BLaER1 (cell line): ENCODE data around the gene ADAM23.
"Not testable (repeated sequence)": the region's sequence is repeated elsewhere in the genome, so short reads cannot be mapped to it uniquely, and the experiment has no call there.

Experiments
- H3K27ac ChIP-seq: shearing (Covaris generic); formaldehyde crosslinking; 2 replicates; pipeline ENCODE4 v1.8.1; 2022
- H3K27me3 ChIP-seq: shearing (Covaris generic); formaldehyde crosslinking; 2 replicates; pipeline ENCODE4 v1.8.1; 2022
- H3K36me3 ChIP-seq: shearing (Covaris generic); formaldehyde crosslinking; 2 replicates; pipeline ENCODE4 v1.8.1; 2022
- H3K4me1 ChIP-seq: shearing (Covaris generic); formaldehyde crosslinking; 2 replicates; pipeline ENCODE4 v1.8.1; 2022
- H3K4me2 ChIP-seq: shearing (Covaris generic); formaldehyde crosslinking; 2 replicates; pipeline ENCODE4 v1.8.1; 2022
- H3K4me3 ChIP-seq: shearing (Covaris generic); formaldehyde crosslinking; 2 replicates; pipeline ENCODE4 v1.8.1; 2022
- H3K9ac ChIP-seq: shearing (Covaris generic); formaldehyde crosslinking; 2 replicates; pipeline ENCODE4 v1.8.1; 2022
- H3K9me3 ChIP-seq: shearing (Covaris generic); formaldehyde crosslinking; 2 replicates; pipeline ENCODE4 v1.8.1; 2022
- H4K20me1 ChIP-seq: shearing (Covaris generic); formaldehyde crosslinking; 2 replicates; pipeline ENCODE4 v1.8.1; 2022
- Cebpa-rat ChIP-seq: shearing (Covaris generic); IDR thresholded peaks from 2 replicates; pipeline ENCODE4 v1.8.1; 2022

Gene ADAM23, protein sequence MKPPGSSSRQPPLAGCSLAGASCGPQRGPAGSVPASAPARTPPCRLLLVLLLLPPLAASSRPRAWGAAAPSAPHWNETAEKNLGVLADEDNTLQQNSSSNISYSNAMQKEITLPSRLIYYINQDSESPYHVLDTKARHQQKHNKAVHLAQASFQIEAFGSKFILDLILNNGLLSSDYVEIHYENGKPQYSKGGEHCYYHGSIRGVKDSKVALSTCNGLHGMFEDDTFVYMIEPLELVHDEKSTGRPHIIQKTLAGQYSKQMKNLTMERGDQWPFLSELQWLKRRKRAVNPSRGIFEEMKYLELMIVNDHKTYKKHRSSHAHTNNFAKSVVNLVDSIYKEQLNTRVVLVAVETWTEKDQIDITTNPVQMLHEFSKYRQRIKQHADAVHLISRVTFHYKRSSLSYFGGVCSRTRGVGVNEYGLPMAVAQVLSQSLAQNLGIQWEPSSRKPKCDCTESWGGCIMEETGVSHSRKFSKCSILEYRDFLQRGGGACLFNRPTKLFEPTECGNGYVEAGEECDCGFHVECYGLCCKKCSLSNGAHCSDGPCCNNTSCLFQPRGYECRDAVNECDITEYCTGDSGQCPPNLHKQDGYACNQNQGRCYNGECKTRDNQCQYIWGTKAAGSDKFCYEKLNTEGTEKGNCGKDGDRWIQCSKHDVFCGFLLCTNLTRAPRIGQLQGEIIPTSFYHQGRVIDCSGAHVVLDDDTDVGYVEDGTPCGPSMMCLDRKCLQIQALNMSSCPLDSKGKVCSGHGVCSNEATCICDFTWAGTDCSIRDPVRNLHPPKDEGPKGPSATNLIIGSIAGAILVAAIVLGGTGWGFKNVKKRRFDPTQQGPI

DNA sequence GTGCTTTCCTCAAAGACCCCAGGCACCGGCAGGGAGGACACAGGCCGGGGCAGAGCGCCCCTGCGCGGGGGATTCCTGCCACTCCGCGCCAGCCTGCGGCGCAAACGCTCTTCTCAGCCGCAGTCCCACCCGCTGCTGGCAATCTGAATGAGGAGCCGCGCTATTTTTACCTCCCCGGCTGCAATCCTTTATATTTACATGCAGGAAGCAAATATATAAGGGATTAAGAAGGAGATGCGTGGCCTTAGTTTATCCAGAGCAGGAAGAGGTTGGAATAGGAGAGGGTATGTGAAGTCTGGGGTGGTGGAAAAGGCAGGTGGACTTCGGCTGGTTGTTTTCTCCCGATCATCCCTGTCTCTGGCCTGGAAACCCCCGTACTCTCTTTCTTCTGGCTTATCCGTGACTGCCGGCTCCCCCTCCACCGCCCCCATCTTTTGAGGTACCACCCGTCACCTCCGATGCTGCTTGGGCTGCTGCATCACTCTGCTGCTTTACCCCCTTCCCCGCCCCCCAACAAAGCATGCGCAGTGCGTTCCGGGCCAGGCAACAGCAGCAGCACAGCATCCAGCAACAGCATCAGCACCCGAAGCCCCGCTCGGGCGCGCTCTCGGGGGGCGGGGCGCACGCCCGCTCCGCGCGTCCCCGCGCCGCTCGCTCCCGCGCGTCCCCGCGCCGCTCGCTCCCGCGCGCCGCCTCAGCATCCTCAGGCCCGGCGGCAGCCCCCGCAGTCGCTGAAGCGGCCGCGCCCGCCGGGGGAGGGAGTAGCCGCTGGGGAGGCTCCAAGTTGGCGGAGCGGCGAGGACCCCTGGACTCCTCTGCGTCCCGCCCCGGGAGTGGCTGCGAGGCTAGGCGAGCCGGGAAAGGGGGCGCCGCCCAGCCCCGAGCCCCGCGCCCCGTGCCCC lies at the start of gene ADAM23:
Gene ADAM23 (plus strand): TSS at position 700 of the 902 bp plus-strand sequence. CDS start 335 bp downstream, outside the sequence.
- Histone ChIP-seq H3K36me3 (no peaks in the 10 kb centered on the region), H3K9me3 (no peaks in the 10 kb centered on the region), H3K27ac (0 out of 2 replicates have a peak within 1 kb of the TSS, but pooled peaks have one; percentile 14), H3K4me3 (peak within 1 kb of the TSS; percentile 77), H3K9ac (peak within 1 kb of the TSS; percentile 73), H3K27me3 (peaks cover 44% of the 10 kb centered on the region), H3K4me2 (peak within 1 kb of the TSS; percentile 96), H4K20me1 (no peaks in the 10 kb centered on the region), H3K4me1 (peaks cover 15% of the 10 kb centered on the region)
- no peak for TF ChIP-seq Cebpa-rat

DNA sequence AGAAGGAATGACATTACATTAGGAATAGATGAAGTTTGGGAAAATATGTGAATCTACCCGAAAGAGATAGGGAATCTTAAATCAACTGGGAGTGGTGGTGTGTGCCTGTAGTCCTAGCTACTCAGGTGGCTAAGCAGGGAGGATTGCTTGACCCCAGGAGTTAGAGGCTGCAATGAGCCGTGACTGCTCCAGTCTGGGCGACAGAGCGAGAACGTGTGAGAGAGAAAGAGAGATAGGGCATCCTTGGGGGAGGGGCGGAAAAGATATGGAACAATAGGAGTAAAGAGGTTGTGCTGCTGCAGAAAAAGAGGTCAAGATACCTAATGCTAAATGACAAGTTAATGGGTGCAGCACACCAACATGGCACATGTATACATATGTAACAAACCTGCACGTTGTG lies 47.1 kb upstream of the ADAM23 start:
- Histone ChIP-seq H4K20me1 (no peaks in the 10 kb centered on the region), H3K9me3 (peaks cover 8% of the 10 kb centered on the region; the same call in 1 of the 2 replicates), H3K27ac (no peak overlapping the region), H3K27me3 (no peaks in the 10 kb centered on the region), H3K36me3 (no peaks in the 10 kb centered on the region), H3K4me3 (no peak overlapping the region), H3K4me2 (peak overlapping the region; percentile 25), H3K9ac (no peak overlapping the region), H3K4me1 (peaks cover 10% of the 10 kb centered on the region; the same call in 1 of the 2 replicates)
- TF ChIP-seq Cebpa-rat: no peak

DNA sequence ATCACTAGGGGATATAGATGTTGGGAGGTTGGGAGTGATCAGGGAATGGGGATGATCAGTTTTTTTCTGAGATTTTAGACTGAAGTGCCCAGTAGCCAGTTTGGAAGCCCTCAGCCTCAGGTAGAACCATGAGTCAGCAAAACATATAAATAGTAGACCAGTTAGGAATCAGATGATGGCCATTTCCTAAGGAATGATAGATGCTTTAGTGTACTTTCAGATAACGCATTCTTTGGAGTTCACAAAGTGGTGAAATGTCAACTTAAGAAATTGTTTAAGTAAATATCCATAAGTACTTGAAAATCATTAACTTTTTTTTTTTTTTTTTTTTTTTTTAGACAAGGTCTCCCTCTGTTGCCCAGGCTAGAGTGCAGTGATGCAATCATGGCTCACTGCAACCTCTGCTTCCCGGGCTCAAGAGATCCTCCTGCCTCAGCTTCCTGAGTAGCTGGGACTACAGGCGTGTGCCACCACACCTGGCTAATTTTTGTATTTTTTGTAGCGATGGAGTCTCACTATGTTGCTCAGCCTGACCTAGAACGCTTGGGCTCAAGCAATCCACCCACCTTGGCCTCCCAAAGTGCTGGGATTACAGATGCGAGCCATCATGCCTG lies 40.3 kb upstream of the ADAM23 start:
- H3K27me3 ChIP-seq, H3K36me3 ChIP-seq, H3K4me2 ChIP-seq, H3K9ac ChIP-seq, H4K20me1 ChIP-seq, H3K4me1 ChIP-seq, H3K4me3 ChIP-seq, H3K9me3 ChIP-seq, H3K27ac ChIP-seq: not testable (repeated sequence)

DNA sequence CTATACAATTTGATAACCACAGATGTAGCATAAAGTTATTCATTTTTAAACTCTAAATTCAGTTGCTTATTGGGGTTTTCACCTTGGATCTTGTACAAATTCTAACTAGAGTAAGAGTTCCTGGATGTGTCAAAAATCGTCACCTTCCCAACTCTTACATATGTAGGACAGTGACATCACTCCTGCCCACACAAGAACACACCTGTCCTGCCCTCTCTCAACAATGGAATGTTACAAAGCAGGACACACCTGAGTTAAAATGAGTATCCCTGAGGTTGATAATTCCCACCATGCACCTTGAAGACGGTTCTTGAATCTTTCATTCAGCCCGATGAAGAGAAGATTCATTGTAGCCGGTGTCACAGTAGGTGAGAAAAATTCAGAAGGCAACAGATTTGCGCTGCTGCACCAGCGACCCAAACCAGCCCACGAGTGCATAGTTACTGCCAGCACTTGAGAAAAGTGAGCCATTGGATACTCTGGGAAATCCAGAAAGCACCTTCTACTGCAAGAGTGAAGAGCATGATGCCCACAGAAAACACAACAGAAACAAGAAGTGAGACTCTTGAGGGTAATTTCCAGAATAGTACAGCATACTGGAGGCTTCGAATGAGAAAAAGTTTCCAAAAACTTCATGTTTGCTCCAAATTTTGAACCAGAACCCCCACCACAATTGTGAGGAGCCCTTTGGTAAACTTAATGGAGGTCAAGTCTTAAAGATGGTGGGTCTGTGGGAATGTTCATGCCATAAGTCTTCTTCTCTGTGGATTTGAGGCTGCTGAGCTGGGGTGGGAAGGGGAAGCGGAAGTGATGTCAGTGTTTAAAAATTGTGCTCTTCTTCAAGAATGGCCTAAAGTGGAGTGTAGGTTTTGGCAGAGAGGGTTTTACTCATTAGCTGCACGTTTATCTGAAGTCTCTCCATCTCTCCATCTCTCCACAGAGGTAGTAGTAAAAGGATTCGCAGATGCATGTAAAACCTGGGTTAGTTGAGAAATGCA lies 34.7 kb upstream of the ADAM23 start:
- H3K27me3 ChIP-seq: no peaks in the 10 kb centered on the region
- no peak overlapping the region for H3K9ac ChIP-seq
- H4K20me1 ChIP-seq: no peaks in the 10 kb centered on the region
- H3K27ac ChIP-seq: no peak overlapping the region
- no peak overlapping the region for H3K4me2 ChIP-seq
- H3K9me3 ChIP-seq: peaks cover 12% of the 10 kb centered on the region
- H3K4me3 ChIP-seq: no peak overlapping the region
- H3K36me3 ChIP-seq: no peaks in the 10 kb centered on the region
- H3K4me1 ChIP-seq: no peaks in the 10 kb centered on the region
- TF ChIP-seq Cebpa-rat: no peak

DNA sequence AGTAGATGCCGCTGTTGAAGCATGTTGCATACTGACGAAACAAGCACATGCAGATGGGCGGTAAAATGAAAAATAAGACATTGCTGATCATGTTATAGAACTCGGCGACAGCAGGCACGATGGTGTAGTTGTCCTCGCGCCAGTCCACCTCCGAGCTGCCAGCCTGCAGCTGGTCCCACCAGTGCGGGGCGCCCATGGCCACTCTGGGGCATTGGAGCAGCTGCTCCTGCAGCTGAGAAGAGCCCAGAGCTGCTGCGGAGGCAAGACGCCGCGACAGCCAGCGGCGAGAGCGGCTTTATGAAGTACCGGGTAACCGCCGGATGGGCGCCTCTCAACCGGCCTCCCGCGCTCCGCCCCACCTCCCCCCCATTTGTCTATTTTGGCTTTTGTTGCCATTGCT lies 32.6 kb upstream of the ADAM23 start:
- no peaks in the 10 kb centered on the region for H3K27me3 ChIP-seq
- no peaks in the 10 kb centered on the region for H4K20me1 ChIP-seq
- H3K27ac ChIP-seq: no peak overlapping the region
- H3K36me3 ChIP-seq: no peaks in the 10 kb centered on the region
- no peaks in the 10 kb centered on the region for H3K4me1 ChIP-seq
- no peak overlapping the region for H3K4me2 ChIP-seq
- H3K9me3 ChIP-seq: peaks cover 12% of the 10 kb centered on the region
- no peak overlapping the region for H3K9ac ChIP-seq
- H3K4me3 ChIP-seq: no peak overlapping the region
- TF ChIP-seq Cebpa-rat: no peak

DNA sequence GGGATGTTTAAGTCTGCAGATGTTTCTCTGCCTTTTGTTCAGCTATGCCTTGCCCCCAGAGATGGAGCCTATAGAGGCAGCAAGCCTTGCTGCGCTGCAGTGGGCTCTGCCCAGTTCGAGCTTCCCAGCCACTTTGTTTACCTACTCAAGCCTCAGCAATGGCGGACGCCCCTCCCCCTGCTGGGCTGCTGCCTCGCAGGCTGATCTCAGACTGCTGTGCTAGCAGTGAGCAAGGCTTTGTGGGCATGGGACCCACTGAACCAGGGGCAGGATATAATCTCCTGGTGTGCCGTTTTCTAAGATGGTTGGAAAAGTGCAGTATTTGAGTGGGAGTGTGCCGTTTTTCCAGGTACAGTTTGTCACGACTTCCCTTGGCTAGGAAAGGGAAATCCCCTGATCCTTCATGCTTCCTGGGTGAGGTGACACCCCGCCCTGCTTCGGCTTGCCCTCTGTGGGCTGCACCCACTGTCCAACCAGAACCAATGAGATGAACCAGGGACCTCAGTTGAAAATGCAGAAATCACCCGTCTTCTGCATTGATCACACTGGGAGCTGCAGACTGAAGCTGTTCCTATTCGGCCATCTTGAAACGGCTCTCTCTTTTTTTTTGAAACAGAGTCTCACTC lies 27.6 kb upstream of the ADAM23 start:
- no peak overlapping the region for H3K4me2 ChIP-seq
- H3K9me3 ChIP-seq: peaks cover 22% of the 10 kb centered on the region
- no peaks in the 10 kb centered on the region for H4K20me1 ChIP-seq
- H3K27me3 ChIP-seq: no peaks in the 10 kb centered on the region
- no peaks in the 10 kb centered on the region for H3K4me1 ChIP-seq
- no peak overlapping the region for H3K27ac ChIP-seq
- H3K4me3 ChIP-seq: no peak overlapping the region
- H3K9ac ChIP-seq: no peak overlapping the region
- no peaks in the 10 kb centered on the region for H3K36me3 ChIP-seq
- no peak for TF ChIP-seq Cebpa-rat

DNA sequence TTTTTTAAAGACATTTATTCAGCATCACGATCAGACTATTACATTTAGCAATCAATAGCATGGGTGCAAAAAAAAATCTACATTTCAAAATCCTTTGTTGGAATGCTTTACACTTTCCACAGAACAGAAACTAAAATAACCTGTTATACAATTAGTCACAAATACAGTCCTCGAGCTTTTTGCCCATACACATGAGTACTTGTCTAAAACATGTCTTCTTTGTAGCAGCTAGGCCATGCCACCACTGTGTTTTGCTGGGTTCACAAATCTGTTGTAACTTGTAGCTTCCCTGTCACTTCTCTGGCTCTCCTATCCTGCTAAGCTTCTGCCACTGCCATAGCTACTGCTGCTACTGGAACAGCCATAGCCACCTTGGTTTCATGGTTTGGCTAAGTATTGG lies 24.4 kb upstream of the ADAM23 start:
- Histone ChIP-seq H3K4me2 (no peak overlapping the region), H3K4me3 (no peak overlapping the region), H3K36me3 (no peaks in the 10 kb centered on the region), H3K9me3 (peaks cover 15% of the 10 kb centered on the region), H3K27ac (no peak overlapping the region), H3K9ac (no peak overlapping the region), H3K4me1 (no peaks in the 10 kb centered on the region), H4K20me1 (no peaks in the 10 kb centered on the region), H3K27me3 (no peaks in the 10 kb centered on the region)
- TF ChIP-seq Cebpa-rat: no peak

DNA sequence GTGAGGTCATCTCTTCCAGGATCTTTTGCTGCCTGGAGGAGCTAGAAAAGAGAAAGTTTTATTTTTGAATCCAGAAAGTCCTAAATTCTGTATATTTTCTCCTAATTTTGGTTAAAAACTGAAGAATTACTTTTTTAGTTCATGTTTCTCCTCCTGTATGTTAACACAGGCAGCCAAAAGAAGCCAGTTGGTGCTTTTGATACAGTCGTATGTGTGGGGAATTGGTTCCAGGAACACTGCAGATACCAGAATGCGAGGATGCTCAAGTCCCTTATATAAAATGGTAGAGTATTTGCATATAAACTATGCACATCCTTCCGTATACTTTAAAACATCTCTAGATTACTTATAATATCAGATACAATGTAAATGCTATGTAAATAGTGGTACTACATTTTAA lies 22.6 kb upstream of the ADAM23 start:
- no peaks in the 10 kb centered on the region for H3K4me1 ChIP-seq
- no peaks in the 10 kb centered on the region for H3K27me3 ChIP-seq
- no peak overlapping the region for H3K4me3 ChIP-seq
- no peak overlapping the region for H3K27ac ChIP-seq
- no peak overlapping the region for H3K9ac ChIP-seq
- peaks cover 15% of the 10 kb centered on the region for H3K9me3 ChIP-seq
- H3K4me2 ChIP-seq: no peak overlapping the region
- no peaks in the 10 kb centered on the region for H3K36me3 ChIP-seq
- TF ChIP-seq Cebpa-rat: no peak
- H4K20me1 ChIP-seq: no peaks in the 10 kb centered on the region
